NT2/D1 (cell line): Measurements from ENCODE around the gene BMP10.

Experiments used
- DNase-seq: peaks from one replicate; pipeline ENCODE4 v3.0.0-alpha.2; 2011; ENCODE audit warnings: low read depth, low spot score
- H3K27me3 ChIP-seq: 2 replicates; pipeline ENCODE4 v1.6.0; 2011; ENCODE audit warnings: mild to moderate bottlenecking; ENCODE audit not compliant: insufficient read length, insufficient read depth
- H3K36me3 ChIP-seq: 2 replicates; pipeline ENCODE4 v1.6.1; 2011; ENCODE audit warnings: mild to moderate bottlenecking, low read length, mixed read lengths; ENCODE audit not compliant: insufficient read depth, insufficient read length
- H3K4me1 ChIP-seq: 2 replicates; pipeline ENCODE4 v1.5.1; 2011; ENCODE audit not compliant: insufficient read depth, insufficient read length
- H3K4me3 ChIP-seq: 2 replicates; pipeline ENCODE4 v1.5.1; 2011; ENCODE audit warnings: low read depth; ENCODE audit not compliant: insufficient read length
- H3K9ac ChIP-seq: 2 replicates; pipeline ENCODE4 v1.6.0; 2011; ENCODE audit warnings: low read depth; ENCODE audit not compliant: insufficient read length
- H3K9me3 ChIP-seq: 2 replicates; pipeline ENCODE4 v1.5.1; 2011; ENCODE audit warnings: mild to moderate bottlenecking, low read length; ENCODE audit not compliant: insufficient read depth
- SUZ12 ChIP-seq: IDR thresholded peaks from 2 replicates; pipeline ENCODE4 v1.6.1; 2011; ENCODE audit not compliant: insufficient read length, insufficient read depth; ENCODE audit errors: extremely low read depth
- YY1 ChIP-seq: IDR thresholded peaks from 2 replicates; pipeline ENCODE4 v1.6.1; 2011; ENCODE audit not compliant: insufficient read length, insufficient read depth
- ZNF274 ChIP-seq: IDR thresholded peaks from 2 replicates; pipeline ENCODE4 v1.6.1; 2011; ENCODE audit warnings: mild to moderate bottlenecking, low read depth, low read length

The BMP10 gene

DNA sequence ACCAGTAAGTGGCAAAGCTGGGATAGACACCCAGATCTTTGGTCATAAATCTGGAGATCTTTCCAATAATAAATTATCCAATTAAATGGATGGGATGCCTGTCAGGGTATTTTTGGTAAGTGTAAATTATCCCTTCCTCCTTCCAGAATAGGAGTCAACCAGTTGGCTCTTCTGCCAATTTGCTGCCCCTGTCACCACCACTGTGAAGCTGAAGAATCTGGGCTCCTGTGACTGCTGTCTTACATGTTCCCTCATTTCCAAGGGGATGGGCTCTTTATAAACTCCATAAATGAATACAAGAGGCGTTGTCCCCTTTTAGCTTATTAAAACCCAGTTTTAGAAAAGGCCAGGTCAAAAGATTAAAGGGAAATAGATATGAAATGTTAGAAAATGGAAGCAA, 17.8 kb upstream of the BMP10 start:
- TF ChIP-seq SUZ12 (no peak), YY1 (no peak), ZNF274 (no peak)
- Histone ChIP-seq H3K36me3 (no peaks in the 10 kb centered on the region), H3K4me3 (no peak overlapping the region), H3K9me3 (no peaks in the 10 kb centered on the region), H3K27me3 (no peaks in the 10 kb centered on the region), H3K9ac (no peak overlapping the region), H3K4me1 (no peaks in the 10 kb centered on the region)
- DNase-seq = no peak

DNA sequence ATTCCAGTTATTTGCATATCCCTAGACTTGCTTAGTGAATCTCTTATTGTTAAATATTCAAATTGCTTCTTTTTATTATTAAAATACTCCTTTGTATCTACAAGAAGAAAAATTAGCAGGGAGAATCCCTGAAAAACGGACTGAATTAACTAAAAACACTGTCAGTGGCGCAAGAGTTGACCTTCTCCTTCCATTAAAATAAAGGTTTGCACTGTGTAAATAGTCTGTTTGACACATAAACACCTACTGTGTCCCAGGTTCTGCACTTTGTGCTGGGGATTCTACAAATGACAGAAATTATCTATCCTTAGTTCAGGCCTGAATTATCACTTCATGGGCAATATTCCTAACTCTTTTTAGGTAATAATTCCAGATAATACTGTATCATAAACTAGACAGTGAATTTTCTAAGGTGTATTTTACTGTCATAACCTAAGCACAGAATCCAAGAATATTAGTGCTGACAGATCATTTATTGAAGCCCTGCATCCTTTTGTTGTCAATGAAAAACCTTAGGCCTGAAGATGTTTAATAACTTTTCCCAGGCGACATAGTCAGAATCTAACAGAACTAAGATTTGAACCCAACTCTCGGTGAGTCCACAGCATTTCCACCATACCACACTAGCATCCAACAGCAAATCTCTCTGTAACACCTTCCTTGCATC, 17.0 kb upstream of the BMP10 start:
- no peaks in the 10 kb centered on the region for H3K4me1 ChIP-seq
- no peaks in the 10 kb centered on the region for H3K27me3 ChIP-seq
- H3K9ac ChIP-seq = no peak overlapping the region
- TF ChIP-seq SUZ12 (no peak), YY1 (no peak), ZNF274 (no peak)
- no peaks in the 10 kb centered on the region for H3K36me3 ChIP-seq
- H3K4me3 ChIP-seq = no peak overlapping the region
- DNase-seq = no peak
- H3K9me3 ChIP-seq = no peaks in the 10 kb centered on the region

DNA sequence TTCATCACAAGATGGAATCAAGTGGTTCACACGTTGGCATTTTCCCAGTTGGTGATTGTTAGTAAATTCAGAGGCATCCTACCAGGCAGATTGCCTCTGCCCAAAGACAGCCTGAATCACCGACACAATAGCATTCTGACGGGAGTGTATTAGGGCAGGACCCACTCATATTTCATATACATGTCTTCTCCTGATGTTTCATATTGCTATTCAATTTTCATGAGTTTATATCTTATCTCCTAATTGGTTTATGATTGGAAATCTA, 14.5 kb upstream of the BMP10 start:
- Histone ChIP-seq H3K4me1 (no peaks in the 10 kb centered on the region), H3K9ac (no peak overlapping the region), H3K4me3 (no peak overlapping the region), H3K36me3 (no peaks in the 10 kb centered on the region), H3K9me3 (no peaks in the 10 kb centered on the region), H3K27me3 (no peaks in the 10 kb centered on the region)
- DNase-seq = no peak
- TF ChIP-seq ZNF274 (no peak), YY1 (no peak), SUZ12 (no peak)

DNA sequence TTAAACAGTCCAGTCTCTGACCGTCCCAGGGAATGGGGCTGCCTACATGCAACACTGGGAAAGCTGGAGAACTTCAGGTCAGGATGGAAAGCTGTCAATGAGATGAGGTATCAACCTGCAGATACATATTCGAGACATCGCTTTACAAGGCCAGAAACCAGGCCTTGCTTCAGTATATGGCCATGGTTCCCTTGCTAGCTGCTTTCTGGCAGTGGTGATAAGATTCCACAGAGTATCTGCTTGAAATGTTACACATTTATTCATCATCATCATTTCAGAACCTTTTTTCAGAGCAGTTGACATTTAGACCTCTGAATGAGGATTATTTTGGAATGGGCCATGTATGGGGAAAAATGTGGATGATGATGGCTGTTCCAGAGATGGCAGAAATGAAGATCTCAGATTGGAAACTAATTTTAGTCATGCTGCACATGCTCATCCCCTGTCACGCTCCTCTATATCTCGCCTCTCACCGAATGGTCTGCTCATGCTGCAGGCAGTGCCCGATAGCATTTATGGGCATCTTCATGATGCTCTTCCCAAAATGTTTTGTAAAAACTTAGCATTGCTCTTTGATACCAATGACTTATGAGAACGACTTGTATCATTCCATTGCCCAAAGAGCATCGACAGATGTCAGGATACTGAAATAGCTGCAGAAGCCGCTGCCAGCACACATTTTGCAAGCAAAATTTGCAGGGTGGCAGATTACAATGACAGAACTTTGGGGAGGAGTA, 14.0 kb upstream of the BMP10 start:
- H3K36me3 ChIP-seq = no peaks in the 10 kb centered on the region
- H3K4me3 ChIP-seq = no peak overlapping the region
- no peaks in the 10 kb centered on the region for H3K9me3 ChIP-seq
- no peaks in the 10 kb centered on the region for H3K4me1 ChIP-seq
- no peak for TF ChIP-seq YY1
- no peak for TF ChIP-seq SUZ12
- TF ChIP-seq ZNF274 = no peak
- DNase-seq = no peak
- no peak overlapping the region for H3K9ac ChIP-seq
- no peaks in the 10 kb centered on the region for H3K27me3 ChIP-seq

DNA sequence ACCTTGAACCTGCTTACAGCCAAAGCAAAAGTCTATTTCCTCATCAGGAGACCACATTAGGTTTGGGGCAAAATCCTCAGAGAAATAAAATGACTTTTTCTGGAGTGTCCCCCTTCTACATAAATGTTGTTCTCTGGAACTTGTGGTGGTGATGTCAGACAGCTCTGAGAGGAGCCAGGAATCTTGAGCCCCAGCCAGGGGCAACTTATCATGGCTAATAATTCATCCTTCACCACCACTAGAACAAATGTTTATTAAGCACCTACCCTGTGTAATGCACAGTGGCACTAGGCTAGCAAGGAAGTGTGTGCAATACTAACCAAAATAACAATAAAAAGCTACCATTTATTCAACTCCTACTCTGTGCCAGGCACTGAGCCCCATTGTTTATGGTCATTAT, 9.0 kb upstream of the BMP10 start:
- no peak overlapping the region for H3K9ac ChIP-seq
- no peaks in the 10 kb centered on the region for H3K9me3 ChIP-seq
- DNase-seq = no peak
- TF ChIP-seq SUZ12 = no peak
- TF ChIP-seq YY1 = no peak
- no peak for TF ChIP-seq ZNF274
- no peak overlapping the region for H3K4me3 ChIP-seq
- no peaks in the 10 kb centered on the region for H3K27me3 ChIP-seq
- H3K4me1 ChIP-seq = no peaks in the 10 kb centered on the region
- no peaks in the 10 kb centered on the region for H3K36me3 ChIP-seq

DNA sequence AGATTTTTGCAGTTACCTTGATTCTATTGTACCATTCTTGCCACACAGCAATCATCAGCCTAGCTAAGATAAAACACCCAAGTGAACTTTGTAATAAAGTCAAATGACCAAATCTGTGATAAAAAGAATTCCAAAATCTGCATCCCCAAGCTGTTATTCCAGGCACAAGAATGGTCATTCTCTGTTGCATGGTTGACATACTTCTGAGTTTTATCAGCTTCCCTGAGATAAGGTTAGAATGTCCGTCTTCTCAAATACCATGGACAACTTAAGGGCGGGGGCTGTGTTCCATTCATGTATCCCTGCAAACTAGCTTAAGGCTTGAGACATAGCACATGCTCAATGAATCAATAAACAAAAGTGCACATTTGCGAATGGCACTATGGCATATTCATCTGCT, 8.1 kb upstream of the BMP10 start:
- no peaks in the 10 kb centered on the region for H3K4me1 ChIP-seq
- H3K9me3 ChIP-seq = no peaks in the 10 kb centered on the region
- H3K36me3 ChIP-seq = no peaks in the 10 kb centered on the region
- no peak overlapping the region for H3K4me3 ChIP-seq
- DNase-seq = no peak
- no peak for TF ChIP-seq SUZ12
- no peak for TF ChIP-seq YY1
- no peak for TF ChIP-seq ZNF274
- H3K27me3 ChIP-seq = no peaks in the 10 kb centered on the region
- no peak overlapping the region for H3K9ac ChIP-seq

DNA sequence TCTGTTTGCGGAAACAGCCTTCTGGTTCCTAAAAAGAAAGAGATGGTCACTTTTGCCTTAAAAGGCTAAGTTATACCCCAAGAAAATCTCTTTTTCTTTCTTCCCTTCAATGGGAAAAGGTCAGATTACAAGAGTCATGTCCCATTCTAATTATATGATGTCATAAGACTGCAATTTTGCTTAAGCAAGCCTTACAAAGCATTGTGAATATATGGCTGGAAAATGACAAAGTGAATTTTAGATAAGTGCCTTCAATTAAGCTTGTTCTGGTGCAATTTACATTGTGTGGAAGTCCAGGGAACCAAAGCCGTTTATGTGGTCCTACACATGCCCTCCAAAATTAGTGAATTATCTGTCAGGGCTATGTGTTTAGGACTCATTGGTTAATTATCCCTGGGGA, 7.6 kb upstream of the BMP10 start:
- Histone ChIP-seq H3K9ac (no peak overlapping the region), H3K4me1 (no peaks in the 10 kb centered on the region), H3K9me3 (no peaks in the 10 kb centered on the region), H3K4me3 (no peak overlapping the region), H3K36me3 (no peaks in the 10 kb centered on the region), H3K27me3 (no peaks in the 10 kb centered on the region)
- TF ChIP-seq YY1 (no peak), SUZ12 (no peak), ZNF274 (no peak)
- DNase-seq = no peak

DNA sequence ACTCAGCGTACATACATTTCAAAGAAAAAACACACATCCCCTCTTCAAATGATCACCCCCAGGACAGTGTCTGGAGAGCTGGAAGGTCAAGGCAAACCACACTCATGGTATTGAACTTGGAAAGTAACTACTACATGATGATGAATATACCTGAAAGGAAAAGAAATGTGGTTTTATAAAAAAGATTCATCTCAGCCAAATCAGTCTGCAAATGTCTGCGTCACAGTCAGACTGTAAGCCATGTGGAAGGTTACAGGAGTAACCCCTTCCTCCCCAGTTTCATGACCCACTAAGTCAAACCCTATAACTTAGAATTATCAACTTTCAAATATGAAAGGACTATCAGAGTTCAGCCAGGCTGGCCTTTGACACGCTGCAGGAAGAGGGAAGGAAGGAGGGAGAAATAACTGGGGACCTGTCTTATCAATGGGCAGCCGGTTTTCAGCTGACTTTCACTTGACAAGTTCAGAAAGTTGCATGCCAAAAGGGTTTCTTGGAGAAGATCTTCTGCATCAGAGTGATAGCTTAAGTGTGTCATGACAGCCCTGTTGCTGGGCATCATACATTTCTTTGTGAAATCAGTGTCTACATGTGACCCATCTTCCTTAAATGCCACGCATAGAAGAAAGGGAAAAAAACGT, 7.0 kb upstream of the BMP10 start:
- no peaks in the 10 kb centered on the region for H3K9me3 ChIP-seq
- no peak for TF ChIP-seq ZNF274
- no peak for TF ChIP-seq SUZ12
- no peak for TF ChIP-seq YY1
- no peaks in the 10 kb centered on the region for H3K27me3 ChIP-seq
- no peak overlapping the region for H3K4me3 ChIP-seq
- H3K9ac ChIP-seq = no peak overlapping the region
- H3K4me1 ChIP-seq = no peaks in the 10 kb centered on the region
- no peak for DNase-seq
- H3K36me3 ChIP-seq = no peaks in the 10 kb centered on the region
